SK-N-SH (cell line): Measurements from ENCODE around the gene RBMS1. TPM values are rescaled to one million over a fixed set of nuclear protein-coding genes. Genes with fewer than 3 reads are reported as not detected.
A peak's percentile ranks its signal among the peaks of the same experiment; 100 is the strongest.

ENCODE experiments used
- CTCF ChIA-PET: fragments of 300-600, 350-600 bp; formaldehyde crosslinking; extraction: SDS; loops from one replicate; lab custom pipeline; 2021; lab: Yijun Ruan, JAX
- POLR2A ChIA-PET: fragments of 350-600 bp; sonication (Branson Sonifier 250); formaldehyde crosslinking; extraction: SDS; loops from one replicate; lab custom pipeline; 2020; ENCODE audit warnings: antibody characterized with exemption, inconsistent platforms; lab: Yijun Ruan, JAX
- DNase-seq: peaks from one replicate; pipeline ENCODE4 v3.0.0; 2012
- H2AFZ ChIP-seq: fragments of 200-600 bp; sonication (generic); 2 replicates; pipeline ENCODE4 v1.8.1; 2016; ENCODE audit warnings: antibody characterized with exemption, mild to moderate bottlenecking, low read depth
- H3F3A ChIP-seq: fragments of 200-600 bp; sonication (generic); replicated peaks from 2 replicates; pipeline ENCODE3; 2016; ENCODE audit warnings: antibody characterized with exemption, mild to moderate bottlenecking; ENCODE audit not compliant: insufficient read depth
- H3K27ac ChIP-seq, 2 experiments: fragments of 200-500 bp in 1 of 2; fragments of 200-600 bp in 1 of 2; sonication (Bioruptor generic) in 1 of 2; sonication (generic), shearing (Covaris generic) in 1 of 2; 2 replicates each; pipeline versions ENCODE4 v1.5.1 to v1.6.1; 2014 to 2016; ENCODE audit warnings: low read depth in 2 of 2, inconsistent platforms in 1 of 2, low read length in 1 of 2, mild to moderate bottlenecking in 1 of 2, mixed read lengths in 1 of 2
- H3K27me3 ChIP-seq: fragments of 200-600 bp; sonication (generic), shearing (Covaris generic); 2 replicates; pipeline ENCODE4 v1.6.1; 2016; ENCODE audit warnings: mixed run types; ENCODE audit not compliant: insufficient read depth
- H3K36me3 ChIP-seq, 2 experiments: fragments of 200-500 bp in 1 of 2; fragments of 200-600 bp in 1 of 2; sonication (Bioruptor generic) in 1 of 2; sonication (generic) in 1 of 2; replicated peaks in 1 of 2; 2 replicates each; pipeline versions ENCODE3 to v1.5.1; 2014 to 2016; ENCODE audit warnings: low read length in 1 of 2, mild to moderate bottlenecking in 1 of 2; ENCODE audit not compliant: insufficient read depth in 2 of 2, control insufficient read depth in 1 of 2
- H3K4me1 ChIP-seq, 2 experiments: fragments of 200-500 bp in 1 of 2; fragments of 200-600 bp in 1 of 2; sonication (Bioruptor generic) in 1 of 2; sonication (generic), shearing (Covaris generic) in 1 of 2; 2 replicates each; pipeline versions ENCODE4 v1.5.1 to v1.6.1; 2014 to 2016; ENCODE audit warnings: low read depth in 1 of 2, low read length in 1 of 2, mixed run types in 1 of 2; ENCODE audit not compliant: insufficient read depth in 2 of 2, control insufficient read depth in 1 of 2
- H3K4me2 ChIP-seq: fragments of 200-600 bp; sonication (generic), shearing (Covaris generic); 2 replicates; pipeline ENCODE4 v1.6.1; 2017; ENCODE audit warnings: mixed run types
- H3K4me3 ChIP-seq, 2 experiments: fragments of 200-500 bp in 1 of 2; fragments of 200-600 bp in 1 of 2; sonication (Bioruptor generic) in 1 of 2; sonication (generic), shearing (Covaris generic) in 1 of 2; 2 replicates each; pipeline versions ENCODE4 v1.5.1 to v1.8.1; 2014 to 2016; ENCODE audit warnings: low read depth in 2 of 2, inconsistent platforms in 1 of 2, low read length in 1 of 2, mild to moderate bottlenecking in 1 of 2, mixed read lengths in 1 of 2, moderate library complexity in 1 of 2
- H3K79me2 ChIP-seq: fragments of 200-600 bp; sonication (generic); 2 replicates; pipeline ENCODE4 v1.8.1; 2017; ENCODE audit warnings: mild to moderate bottlenecking; ENCODE audit not compliant: insufficient read depth
- H3K9ac ChIP-seq: fragments of 200-600 bp; sonication (generic); 2 replicates; pipeline ENCODE4 v1.6.1; 2017; ENCODE audit warnings: mixed run types
- H3K9me2 ChIP-seq: fragments of 200-600 bp; sonication (generic); 2 replicates; pipeline ENCODE4 v1.6.1; 2017; ENCODE audit warnings: mixed run types
- H3K9me3 ChIP-seq: fragments of 200-600 bp; sonication (generic); 2 replicates; pipeline ENCODE4 v1.6.1; 2017; ENCODE audit warnings: mixed run types, mild to moderate bottlenecking, moderate library complexity
- H4K20me1 ChIP-seq: fragments of 200-600 bp; sonication (generic); 2 replicates; pipeline ENCODE4 v1.6.1; 2017; ENCODE audit warnings: mild to moderate bottlenecking, mixed run types; ENCODE audit not compliant: insufficient read depth
- EP300 ChIP-seq, 2 experiments: IDR thresholded peaks; 2 replicates each; pipeline versions ENCODE4 v1.4.0 to v1.6.1; 2012; ENCODE audit warnings: borderline replicate concordance in 1 of 2, low read depth in 1 of 2, low read length in 1 of 2
- FOSL2 ChIP-seq: IDR thresholded peaks from 2 replicates; pipeline ENCODE4 v1.4.0; 2012; ENCODE audit warnings: low read depth, mild to moderate bottlenecking, moderate library complexity, borderline replicate concordance
- FOXM1 ChIP-seq: IDR thresholded peaks from 2 replicates; pipeline ENCODE4 v1.4.0; 2012; ENCODE audit warnings: low read depth, mild to moderate bottlenecking
- JUND ChIP-seq: IDR thresholded peaks from 2 replicates; pipeline ENCODE4 v1.4.0; 2012
- NFIC ChIP-seq: IDR thresholded peaks from 2 replicates; pipeline ENCODE4 v1.4.0; 2012; ENCODE audit warnings: borderline replicate concordance
- NRF1 ChIP-seq: IDR thresholded peaks from 2 replicates; pipeline ENCODE4 v1.6.1; 2012; ENCODE audit warnings: low read depth, mild to moderate bottlenecking, low read length
- POLR2AphosphoS5 ChIP-seq: IDR thresholded peaks from 2 replicates; pipeline ENCODE4 v1.6.1; 2012; ENCODE audit warnings: low read depth, low read length
- RAD21 ChIP-seq: IDR thresholded peaks from 2 replicates; pipeline ENCODE4 v1.6.1; 2012; ENCODE audit warnings: mild to moderate bottlenecking, low read length
- RCOR1 ChIP-seq: fragments of 150-350 bp; IDR thresholded peaks from 2 replicates; pipeline ENCODE4 v1.6.1; 2017; ENCODE audit warnings: antibody characterized with exemption, low read length
- RFX5 ChIP-seq: IDR thresholded peaks from 2 replicates; pipeline ENCODE4 v1.6.1; 2012; ENCODE audit warnings: mild to moderate bottlenecking, improper control_type of control experiment, low read length
- RXRA ChIP-seq: IDR thresholded peaks from 2 replicates; pipeline ENCODE4 v1.4.0; 2012; ENCODE audit warnings: low read depth, mild to moderate bottlenecking, borderline replicate concordance
- SIN3A ChIP-seq: IDR thresholded peaks from 2 replicates; pipeline ENCODE4 v1.6.1; 2012; ENCODE audit warnings: low read depth, mild to moderate bottlenecking, low read length, moderate library complexity, borderline replicate concordance
- TCF12 ChIP-seq: IDR thresholded peaks from 2 replicates; pipeline ENCODE4 v1.4.0; 2012
- TEAD4 ChIP-seq: IDR thresholded peaks from 2 replicates; pipeline ENCODE4 v1.4.0; 2012; ENCODE audit warnings: mild to moderate bottlenecking, borderline replicate concordance; ENCODE audit not compliant: insufficient read depth
- WGBS: methylation state at CpG from one replicate; pipeline ENCODE4 v1.1.6; 2017; ENCODE audit warnings: low lambda C conversion rate; 5-methylcytosine and 5-hydroxymethylcytosine counted together
- polyA plus RNA-seq, 3 experiments: library from polyadenylated mRNA; depleted of rRNA; stranded (reverse); fragments of >200 nt; gene quantifications; 2 replicates each; pipeline ENCODE4 v1.2.3, GENCODE V29; 2012
- TF ChIP-seq, protein P1 (sequence below): IDR thresholded peaks from 2 replicates; pipeline ENCODE4 v1.4.0; 2012; ENCODE audit warnings: low read depth
- TF ChIP-seq, protein P2 (sequence below): IDR thresholded peaks from 2 replicates; pipeline ENCODE4 v1.6.1; 2012; ENCODE audit warnings: mild to moderate bottlenecking, low read depth, low read length, moderate library complexity
- TF ChIP-seq, protein P3 (sequence below): fragments of 200-600 bp; sonication (generic); IDR thresholded peaks from 2 replicates; pipeline ENCODE4 v1.6.1; 2017; ENCODE audit warnings: antibody characterized with exemption, mild to moderate bottlenecking, moderate library complexity
- TF ChIP-seq, protein P4 (sequence below): IDR thresholded peaks from 2 replicates; pipeline ENCODE4 v1.4.0; 2012; ENCODE audit warnings: low read depth, borderline replicate concordance

The RBMS1 gene
- polyA plus RNA-seq, 1 of the 3 experiments (the other 2 are of a cell fraction), result 56.5 TPM

DNA sequence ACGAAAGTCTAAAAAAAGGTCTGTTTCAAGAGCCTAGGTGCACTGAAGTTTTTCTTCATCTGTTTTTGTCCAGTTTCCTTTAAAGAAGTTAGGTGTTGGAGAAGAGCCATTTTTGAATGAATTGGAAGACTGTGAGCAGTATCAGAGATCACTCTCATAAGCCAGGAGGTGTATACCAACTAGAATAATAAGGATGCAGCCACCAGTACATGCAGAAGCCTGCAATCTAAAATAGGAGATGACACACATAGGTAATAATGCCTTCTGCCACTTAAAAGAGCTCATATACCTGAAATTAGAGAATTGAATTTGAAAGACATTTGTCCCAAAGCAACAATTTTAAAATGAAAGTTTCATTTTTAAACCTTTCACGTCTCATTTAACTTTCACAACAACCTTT lies 81.7 kb downstream of the RBMS1 start (continued):
- TF ChIP-seq FOXM1 (no peak), RAD21 (no peak), TEAD4 (no peak), JUND (no peak), RFX5 (no peak), RCOR1 (no peak)
- TF ChIP-seq, protein P1, sequence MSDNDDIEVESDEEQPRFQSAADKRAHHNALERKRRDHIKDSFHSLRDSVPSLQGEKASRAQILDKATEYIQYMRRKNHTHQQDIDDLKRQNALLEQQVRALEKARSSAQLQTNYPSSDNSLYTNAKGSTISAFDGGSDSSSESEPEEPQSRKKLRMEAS, result no peak
- TF ChIP-seq, protein P2, sequence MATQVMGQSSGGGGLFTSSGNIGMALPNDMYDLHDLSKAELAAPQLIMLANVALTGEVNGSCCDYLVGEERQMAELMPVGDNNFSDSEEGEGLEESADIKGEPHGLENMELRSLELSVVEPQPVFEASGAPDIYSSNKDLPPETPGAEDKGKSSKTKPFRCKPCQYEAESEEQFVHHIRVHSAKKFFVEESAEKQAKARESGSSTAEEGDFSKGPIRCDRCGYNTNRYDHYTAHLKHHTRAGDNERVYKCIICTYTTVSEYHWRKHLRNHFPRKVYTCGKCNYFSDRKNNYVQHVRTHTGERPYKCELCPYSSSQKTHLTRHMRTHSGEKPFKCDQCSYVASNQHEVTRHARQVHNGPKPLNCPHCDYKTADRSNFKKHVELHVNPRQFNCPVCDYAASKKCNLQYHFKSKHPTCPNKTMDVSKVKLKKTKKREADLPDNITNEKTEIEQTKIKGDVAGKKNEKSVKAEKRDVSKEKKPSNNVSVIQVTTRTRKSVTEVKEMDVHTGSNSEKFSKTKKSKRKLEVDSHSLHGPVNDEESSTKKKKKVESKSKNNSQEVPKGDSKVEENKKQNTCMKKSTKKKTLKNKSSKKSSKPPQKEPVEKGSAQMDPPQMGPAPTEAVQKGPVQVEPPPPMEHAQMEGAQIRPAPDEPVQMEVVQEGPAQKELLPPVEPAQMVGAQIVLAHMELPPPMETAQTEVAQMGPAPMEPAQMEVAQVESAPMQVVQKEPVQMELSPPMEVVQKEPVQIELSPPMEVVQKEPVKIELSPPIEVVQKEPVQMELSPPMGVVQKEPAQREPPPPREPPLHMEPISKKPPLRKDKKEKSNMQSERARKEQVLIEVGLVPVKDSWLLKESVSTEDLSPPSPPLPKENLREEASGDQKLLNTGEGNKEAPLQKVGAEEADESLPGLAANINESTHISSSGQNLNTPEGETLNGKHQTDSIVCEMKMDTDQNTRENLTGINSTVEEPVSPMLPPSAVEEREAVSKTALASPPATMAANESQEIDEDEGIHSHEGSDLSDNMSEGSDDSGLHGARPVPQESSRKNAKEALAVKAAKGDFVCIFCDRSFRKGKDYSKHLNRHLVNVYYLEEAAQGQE, result no peak

DNA sequence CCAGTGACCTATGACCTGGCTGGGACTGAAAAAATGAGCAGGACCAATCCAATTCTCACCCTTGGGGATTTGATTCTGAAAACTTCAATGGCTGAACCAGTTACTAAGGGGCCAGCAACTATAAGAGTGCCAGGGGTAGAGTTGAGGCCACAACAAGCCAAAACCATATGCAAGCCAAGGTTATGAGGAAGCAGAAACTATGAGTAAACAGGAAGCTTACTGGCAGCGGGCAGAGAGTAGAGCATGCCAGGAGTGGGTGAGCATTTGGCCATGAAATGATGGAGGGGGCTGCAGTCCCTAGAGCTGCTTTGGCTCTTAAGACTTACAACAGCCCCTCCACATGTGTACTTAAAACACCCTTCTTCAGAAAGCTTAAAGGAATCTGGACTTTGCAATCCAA lies 82.4 kb downstream of the RBMS1 start:
- DNase-seq, result no peak
- TF ChIP-seq SIN3A, result no peak
- TF ChIP-seq NRF1, result no peak
- TF ChIP-seq JUND, result peak; percentile 40; the same call in 1 of the 2 replicates
- TF ChIP-seq, protein P3, sequence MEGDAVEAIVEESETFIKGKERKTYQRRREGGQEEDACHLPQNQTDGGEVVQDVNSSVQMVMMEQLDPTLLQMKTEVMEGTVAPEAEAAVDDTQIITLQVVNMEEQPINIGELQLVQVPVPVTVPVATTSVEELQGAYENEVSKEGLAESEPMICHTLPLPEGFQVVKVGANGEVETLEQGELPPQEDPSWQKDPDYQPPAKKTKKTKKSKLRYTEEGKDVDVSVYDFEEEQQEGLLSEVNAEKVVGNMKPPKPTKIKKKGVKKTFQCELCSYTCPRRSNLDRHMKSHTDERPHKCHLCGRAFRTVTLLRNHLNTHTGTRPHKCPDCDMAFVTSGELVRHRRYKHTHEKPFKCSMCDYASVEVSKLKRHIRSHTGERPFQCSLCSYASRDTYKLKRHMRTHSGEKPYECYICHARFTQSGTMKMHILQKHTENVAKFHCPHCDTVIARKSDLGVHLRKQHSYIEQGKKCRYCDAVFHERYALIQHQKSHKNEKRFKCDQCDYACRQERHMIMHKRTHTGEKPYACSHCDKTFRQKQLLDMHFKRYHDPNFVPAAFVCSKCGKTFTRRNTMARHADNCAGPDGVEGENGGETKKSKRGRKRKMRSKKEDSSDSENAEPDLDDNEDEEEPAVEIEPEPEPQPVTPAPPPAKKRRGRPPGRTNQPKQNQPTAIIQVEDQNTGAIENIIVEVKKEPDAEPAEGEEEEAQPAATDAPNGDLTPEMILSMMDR, result no peak
- peak; percentile 22; the same call in 1 of the 2 replicates for TF ChIP-seq POLR2AphosphoS5
- peak; percentile 64; the same call in 1 of the 2 replicates for TF ChIP-seq RXRA
- TF ChIP-seq NFIC, result peak; percentile 90
- TF ChIP-seq TCF12, result peak; percentile 69
- 0 out of 2 replicates have a peak, but pooled peaks have one; percentile 47 for TF ChIP-seq TEAD4
- peak; percentile 69; the same call in 1 of the 2 replicates for TF ChIP-seq FOSL2
- TF ChIP-seq, protein P1, result peak; percentile 65
- TF ChIP-seq, protein P4, sequence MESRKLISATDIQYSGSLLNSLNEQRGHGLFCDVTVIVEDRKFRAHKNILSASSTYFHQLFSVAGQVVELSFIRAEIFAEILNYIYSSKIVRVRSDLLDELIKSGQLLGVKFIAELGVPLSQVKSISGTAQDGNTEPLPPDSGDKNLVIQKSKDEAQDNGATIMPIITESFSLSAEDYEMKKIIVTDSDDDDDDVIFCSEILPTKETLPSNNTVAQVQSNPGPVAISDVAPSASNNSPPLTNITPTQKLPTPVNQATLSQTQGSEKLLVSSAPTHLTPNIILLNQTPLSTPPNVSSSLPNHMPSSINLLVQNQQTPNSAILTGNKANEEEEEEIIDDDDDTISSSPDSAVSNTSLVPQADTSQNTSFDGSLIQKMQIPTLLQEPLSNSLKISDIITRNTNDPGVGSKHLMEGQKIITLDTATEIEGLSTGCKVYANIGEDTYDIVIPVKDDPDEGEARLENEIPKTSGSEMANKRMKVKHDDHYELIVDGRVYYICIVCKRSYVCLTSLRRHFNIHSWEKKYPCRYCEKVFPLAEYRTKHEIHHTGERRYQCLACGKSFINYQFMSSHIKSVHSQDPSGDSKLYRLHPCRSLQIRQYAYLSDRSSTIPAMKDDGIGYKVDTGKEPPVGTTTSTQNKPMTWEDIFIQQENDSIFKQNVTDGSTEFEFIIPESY, result no peak
- TF ChIP-seq EP300 (IDR thresholded peaks at IDR 0.05; ENCODE audit: borderline replicate concordance in 1 of 2, low read depth in 1 of 2, low read length in 1 of 2), result peak in 1 of 2 experiments; percentile 47; a peak in 1 of 4 replicates
- TF ChIP-seq, all 33 proteins: peak for 9
- 17% methylated on average over 1 of the region's 1 CpG for WGBS

More for the DNA sequence above, 82.4 kb downstream of the RBMS1 start:
- Histone ChIP-seq H2AFZ (no peak overlapping the region), H3K4me3 (no peak overlapping the region), H3K4me2 (peak overlapping the region; percentile 57), H3K9me2 (no peaks in the 10 kb centered on the region), H3K79me2 (peaks cover 75% of the 10 kb centered on the region), H4K20me1 (no peaks in the 10 kb centered on the region; the same call in 1 of the 2 replicates), H3K36me3 (peaks cover 0 to 7% of the 10 kb centered on the region in 2 experiments), H3K9me3 (no peaks in the 10 kb centered on the region), H3K4me1 (peaks cover 7 to 37% of the 10 kb centered on the region in 2 experiments), H3K27me3 (no peaks in the 10 kb centered on the region), H3K27ac (peak overlapping the region; percentile 22 to 53; a peak in 3 of 4 replicates), H3F3A (peaks cover 23% of the 10 kb centered on the region), H3K9ac (no peak overlapping the region)
- ChIA-PET CTCF (interaction anchor here (0.7 to 5.5 kb wide), 3 partner anchors 17 to 87 kb away, joined by 3 to 40 read pairs (median 3); no protein-coding TSS in a partner anchor), POLR2A (no interaction called here)
